Measurements from ENCODE around the gene NR2C2. TPM values are rescaled to one million over a fixed set of nuclear protein-coding genes. Genes with fewer than 3 reads are reported as not detected.

NR2C2 gene
- total RNA-seq, 1 donor, result 34.0 TPM

GRCh38 chr3:14913071-14913925 is 34.1 kb upstream of the NR2C2 start:
- Histone ChIP-seq H3K79me2 (ENCODE audit: insufficient read depth, low read length) (no peaks in the 10 kb centered on the region), H3K4me2 (ENCODE audit: insufficient read depth, low read length) (no peak overlapping the region), H3K27me3 (ENCODE audit: insufficient read depth, low read length) (no peaks in the 10 kb centered on the region), H3K36me3 (ENCODE audit: insufficient read depth, low read length) (no peaks in the 10 kb centered on the region), H4K20me1 (ENCODE audit: insufficient read depth, low read length) (no peaks in the 10 kb centered on the region), H3K9me3 (ENCODE audit: low read depth, low read length) (no peaks in the 10 kb centered on the region), H3K4me1 (ENCODE audit: insufficient read depth, low read length) (no peaks in the 10 kb centered on the region), H3K27ac (ENCODE audit: low read depth, low read length) (no peak overlapping the region), H3K4me3 (ENCODE audit: insufficient read depth, low read length) (no peak overlapping the region), H2AFZ (ENCODE audit: low read length) (no peak overlapping the region)
- peak; percentile 45 for DNase-seq (ENCODE audit: insufficient read length, low spot score, missing footprints)
- TF ChIP-seq CTCF (IDR thresholded peaks at IDR 0.05; ENCODE audit: extremely low read depth, low read depth, low read length), result no peak

- no peaks in the 10 kb centered on the region for H3K9me3 ChIP-seq (ENCODE audit: low read depth, low read length)
- no peak overlapping the region for H2AFZ ChIP-seq (ENCODE audit: low read length)
- H4K20me1 ChIP-seq (ENCODE audit: insufficient read depth, low read length), result no peaks in the 10 kb centered on the region
- DNase-seq (ENCODE audit: insufficient read length, low spot score, missing footprints), result no peak
- H3K27me3 ChIP-seq (ENCODE audit: insufficient read depth, low read length), result no peaks in the 10 kb centered on the region
- H3K4me2 ChIP-seq (ENCODE audit: insufficient read depth, low read length), result no peak overlapping the region
- H3K4me3 ChIP-seq (ENCODE audit: insufficient read depth, low read length), result no peak overlapping the region
- TF ChIP-seq CTCF (IDR thresholded peaks at IDR 0.05; ENCODE audit: extremely low read depth, low read depth, low read length), result no peak
- H3K4me1 ChIP-seq (ENCODE audit: insufficient read depth, low read length), result no peaks in the 10 kb centered on the region
- H3K27ac ChIP-seq (ENCODE audit: low read depth, low read length), result no peak overlapping the region
- no peaks in the 10 kb centered on the region for H3K36me3 ChIP-seq (ENCODE audit: insufficient read depth, low read length)
- H3K79me2 ChIP-seq (ENCODE audit: insufficient read depth, low read length), result no peaks in the 10 kb centered on the region
Measured at GRCh38 chr3:14913926-14914778, 33.2 kb upstream of the NR2C2 start.

GRCh38 chr3:14914779-14915117 is 32.6 kb upstream of the NR2C2 start:
- H3K36me3 ChIP-seq (ENCODE audit: insufficient read depth, low read length), result no peaks in the 10 kb centered on the region
- no peaks in the 10 kb centered on the region for H3K9me3 ChIP-seq (ENCODE audit: low read depth, low read length)
- no peak overlapping the region for H3K4me3 ChIP-seq (ENCODE audit: insufficient read depth, low read length)
- H4K20me1 ChIP-seq (ENCODE audit: insufficient read depth, low read length), result no peaks in the 10 kb centered on the region
- no peaks in the 10 kb centered on the region for H3K4me1 ChIP-seq (ENCODE audit: insufficient read depth, low read length)
- no peak for TF ChIP-seq CTCF (IDR thresholded peaks at IDR 0.05; ENCODE audit: extremely low read depth, low read depth, low read length)
- no peaks in the 10 kb centered on the region for H3K27me3 ChIP-seq (ENCODE audit: insufficient read depth, low read length)
- no peak overlapping the region for H3K4me2 ChIP-seq (ENCODE audit: insufficient read depth, low read length)
- H2AFZ ChIP-seq (ENCODE audit: low read length), result no peak overlapping the region
- no peak for DNase-seq (ENCODE audit: insufficient read length, low spot score, missing footprints)
- H3K27ac ChIP-seq (ENCODE audit: low read depth, low read length), result no peak overlapping the region
- H3K79me2 ChIP-seq (ENCODE audit: insufficient read depth, low read length), result no peaks in the 10 kb centered on the region

- H3K4me1 ChIP-seq (ENCODE audit: insufficient read depth, low read length), result no peaks in the 10 kb centered on the region
- DNase-seq (ENCODE audit: insufficient read length, low spot score, missing footprints), result no peak
Measured at GRCh38 chr3:14915636-14916222, 31.7 kb upstream of the NR2C2 start.

More at GRCh38 chr3:14915636-14916222, 31.7 kb upstream of the NR2C2 start:
- Histone ChIP-seq H3K27me3 (ENCODE audit: insufficient read depth, low read length) (no peaks in the 10 kb centered on the region), H3K4me3 (ENCODE audit: insufficient read depth, low read length) (no peak overlapping the region), H3K79me2 (ENCODE audit: insufficient read depth, low read length) (no peaks in the 10 kb centered on the region), H2AFZ (ENCODE audit: low read length) (no peak overlapping the region), H3K36me3 (ENCODE audit: insufficient read depth, low read length) (no peaks in the 10 kb centered on the region), H3K27ac (ENCODE audit: low read depth, low read length) (no peak overlapping the region), H3K9me3 (ENCODE audit: low read depth, low read length) (no peaks in the 10 kb centered on the region), H3K4me2 (ENCODE audit: insufficient read depth, low read length) (no peak overlapping the region), H4K20me1 (ENCODE audit: insufficient read depth, low read length) (no peaks in the 10 kb centered on the region)
- no peak for TF ChIP-seq CTCF (IDR thresholded peaks at IDR 0.05; ENCODE audit: extremely low read depth, low read depth, low read length)

Data from osteoblast (primary cell).